K562 (cell line): Measurements from ENCODE around the gene CA7. TPM values are rescaled to one million over a fixed set of nuclear protein-coding genes. Genes with fewer than 3 reads are reported as not detected.

Source experiments
- CREB3L1 ChIP-seq: fragments of 450-650 bp; IDR thresholded peaks from 2 replicates; pipeline ENCODE4 v1.6.1; 2014; ENCODE audit warnings: low read depth, mild to moderate bottlenecking, moderate library complexity, borderline replicate concordance
- E2F3 ChIP-seq: fragments of 250-450 bp; sonication (Bioruptor Pico); IDR thresholded peaks from 2 replicates; pipeline ENCODE4 v1.4.0; 2020; ENCODE audit warnings: mild to moderate bottlenecking
- ESRRA ChIP-seq: fragments of 450-650 bp; IDR thresholded peaks from 2 replicates; pipeline ENCODE4 v1.6.1; 2014; ENCODE audit warnings: low read depth, mild to moderate bottlenecking, moderate library complexity, borderline replicate concordance
- FOXK1 ChIP-seq: sonication (generic); formaldehyde crosslinking; IDR thresholded peaks from 2 replicates; pipeline ENCODE4 v1.8.0; 2022; ENCODE audit warnings: missing genetic modification reagents, mild to moderate bottlenecking, borderline replicate concordance
- HMG20A ChIP-seq: fragments of 450-650 bp; formaldehyde crosslinking; conservative IDR thresholded peaks from 2 replicates; pipeline ENCODE4 v1.4.0; 2020; ENCODE audit warnings: mild to moderate bottlenecking, mixed read lengths
- IRF2 ChIP-seq: sonication (generic); formaldehyde crosslinking; IDR thresholded peaks from 2 replicates; pipeline ENCODE4 v1.8.1; 2022; ENCODE audit warnings: mild to moderate bottlenecking, missing genetic modification reagents
- KDM4B ChIP-seq, 2 experiments: fragments of 450-650 bp in 1 of 2; sonication (generic) in 1 of 2; IDR thresholded peaks; 2 replicates each; pipeline ENCODE4 v1.6.1; 2016 to 2017; ENCODE audit warnings: borderline replicate concordance in 2 of 2, antibody characterized with exemption in 1 of 2, low read depth in 1 of 2, mild to moderate bottlenecking in 1 of 2
- KLF13 ChIP-seq: fragments of 450-650 bp; IDR thresholded peaks from 2 replicates; pipeline ENCODE4 v1.6.1; 2016; ENCODE audit warnings: missing genetic modification characterization, low read depth, mild to moderate bottlenecking, missing compliant biosample characterization, moderate library complexity, borderline replicate concordance
- NR4A1 ChIP-seq, 2 experiments: fragments of 250-450 bp in 1 of 2; fragments of 450-650 bp in 1 of 2; sonication (Bioruptor Pico) in 1 of 2; IDR thresholded peaks; 2 replicates each; pipeline versions ENCODE4 v1.4.0 to v1.6.1; 2016 to 2020; ENCODE audit warnings: mild to moderate bottlenecking in 2 of 2, missing compliant biosample characterization in 1 of 2, missing genetic modification characterization in 1 of 2, moderate library complexity in 1 of 2
- TAF15 ChIP-seq: fragments of 200-400 bp; formaldehyde crosslinking; IDR thresholded peaks from 2 replicates; pipeline ENCODE4 v1.6.1; 2017; ENCODE audit warnings: mild to moderate bottlenecking, low read depth, low read length, moderate library complexity
- THAP7 ChIP-seq: fragments of 250-450 bp; sonication (Bioruptor Pico); IDR thresholded peaks from 2 replicates; pipeline ENCODE4 v1.5.0; 2021
- ZFP1 ChIP-seq: fragments of 450-650 bp; formaldehyde crosslinking; IDR thresholded peaks from 2 replicates; pipeline ENCODE4 v1.4.0; 2020; ENCODE audit warnings: mild to moderate bottlenecking, mixed read lengths
- ZFP91 ChIP-seq: sonication (generic); formaldehyde crosslinking; IDR thresholded peaks from 2 replicates; pipeline ENCODE4 v1.8.0; 2022; ENCODE audit warnings: mild to moderate bottlenecking, missing genetic modification reagents
- ZNF121 ChIP-seq: sonication (generic); formaldehyde crosslinking; conservative IDR thresholded peaks from 2 replicates; pipeline ENCODE4 v1.8.0; 2022; ENCODE audit warnings: missing genetic modification reagents
- ZNF263 ChIP-seq: sonication (generic); formaldehyde crosslinking; IDR thresholded peaks from 2 replicates; pipeline ENCODE4 v1.8.0; 2022; ENCODE audit warnings: mild to moderate bottlenecking, missing genetic modification reagents, borderline replicate concordance
- polyA plus RNA-seq, 8 experiments: library from polyadenylated mRNA; depleted of rRNA in 4 of 8; stranded (reverse) in 5 of 8; unstranded in 3 of 8; fragments of >200 nt; fragmentation: Nextera tagmentation in 2 of 8; fragmentation: Illumina TruSeq in 1 of 8; extraction: Ambion mirVana in 2 of 8; extraction: Trizol in 1 of 8; gene quantifications; 2 replicates each; pipeline versions ENCODE4 v1.2.1 to v1.2.3, GENCODE V29; 2011 to 2014; ENCODE audit warnings: inconsistent platforms in 1 of 8, missing spikeins in 1 of 8
- total RNA-seq, 7 experiments: library from RNA; depleted of rRNA in 6 of 7; stranded (reverse); fragments of >200 nt in 6 of 7; fragmentation: Illumina TruSeq in 2 of 7; extraction: Trizol in 2 of 7; gene quantifications; 2 replicates each; pipeline versions ENCODE4 v1.2.1 to v1.2.3, GENCODE V29; 2011 to 2021; ENCODE audit warnings: low replicate concordance in 1 of 7
- TF ChIP-seq, protein P1 (sequence below): fragments of 150-350 bp; conservative IDR thresholded peaks from 2 replicates; pipeline ENCODE4 v1.6.1; 2014; ENCODE audit warnings: low read length
- TF ChIP-seq, protein P2 (sequence below): sonication (generic); formaldehyde crosslinking; IDR thresholded peaks from 2 replicates; pipeline ENCODE4 v1.8.0; 2022; ENCODE audit warnings: mild to moderate bottlenecking, missing genetic modification reagents
- TF ChIP-seq, protein P3 (sequence below): sonication (generic); formaldehyde crosslinking; IDR thresholded peaks from 2 replicates; pipeline ENCODE4 v1.8.0; 2022; ENCODE audit warnings: mild to moderate bottlenecking, low read depth, missing genetic modification reagents

Gene CA7
- total and polyA plus RNA-seq, 9 of the 15 experiments (the other 6 are each of a cell fraction or from before 2014, with no cell fraction given), result 0.03 to 0.07 (median 0.05) TPM; not detected in 5

- TF ChIP-seq, protein P1, sequence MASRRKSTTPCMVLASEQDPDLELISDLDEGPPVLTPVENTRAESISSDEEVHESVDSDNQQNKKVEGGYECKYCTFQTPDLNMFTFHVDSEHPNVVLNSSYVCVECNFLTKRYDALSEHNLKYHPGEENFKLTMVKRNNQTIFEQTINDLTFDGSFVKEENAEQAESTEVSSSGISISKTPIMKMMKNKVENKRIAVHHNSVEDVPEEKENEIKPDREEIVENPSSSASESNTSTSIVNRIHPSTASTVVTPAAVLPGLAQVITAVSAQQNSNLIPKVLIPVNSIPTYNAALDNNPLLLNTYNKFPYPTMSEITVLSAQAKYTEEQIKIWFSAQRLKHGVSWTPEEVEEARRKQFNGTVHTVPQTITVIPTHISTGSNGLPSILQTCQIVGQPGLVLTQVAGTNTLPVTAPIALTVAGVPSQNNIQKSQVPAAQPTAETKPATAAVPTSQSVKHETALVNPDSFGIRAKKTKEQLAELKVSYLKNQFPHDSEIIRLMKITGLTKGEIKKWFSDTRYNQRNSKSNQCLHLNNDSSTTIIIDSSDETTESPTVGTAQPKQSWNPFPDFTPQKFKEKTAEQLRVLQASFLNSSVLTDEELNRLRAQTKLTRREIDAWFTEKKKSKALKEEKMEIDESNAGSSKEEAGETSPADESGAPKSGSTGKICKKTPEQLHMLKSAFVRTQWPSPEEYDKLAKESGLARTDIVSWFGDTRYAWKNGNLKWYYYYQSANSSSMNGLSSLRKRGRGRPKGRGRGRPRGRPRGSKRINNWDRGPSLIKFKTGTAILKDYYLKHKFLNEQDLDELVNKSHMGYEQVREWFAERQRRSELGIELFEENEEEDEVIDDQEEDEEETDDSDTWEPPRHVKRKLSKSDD, result no peak
- TF ChIP-seq FOXK1 (CRISPR knock-in tag) (peak; percentile 82; the same call in 1 of the 2 replicates), THAP7 (no peak), CREB3L1 (peak; percentile 68; the same call in 1 of the 2 replicates), ESRRA (peak; percentile 89), E2F3 (CRISPR knock-in tag) (no peak), ZFP1 (CRISPR knock-in tag) (no peak), ZNF263 (peak; percentile 99), KDM4B (IDR thresholded peaks at IDR 0.05; ENCODE audit: borderline replicate concordance in 2 of 2, low read depth in 1 of 2) (no peak), TAF15 (no peak), NR4A1 (CRISPR knock-in tag; IDR thresholded peaks at IDR 0.05) (no peak), NR4A1 (tag; IDR thresholded peaks at IDR 0.05) (peak; percentile 49; the same call in 1 of the 2 replicates), ZNF121 (no peak), KLF13 (tag) (peak; percentile 77; the same call in 1 of the 2 replicates), ZFP91 (no peak), IRF2 (CRISPR knock-in tag) (no peak), HMG20A (no peak)
- TF ChIP-seq, protein P2, sequence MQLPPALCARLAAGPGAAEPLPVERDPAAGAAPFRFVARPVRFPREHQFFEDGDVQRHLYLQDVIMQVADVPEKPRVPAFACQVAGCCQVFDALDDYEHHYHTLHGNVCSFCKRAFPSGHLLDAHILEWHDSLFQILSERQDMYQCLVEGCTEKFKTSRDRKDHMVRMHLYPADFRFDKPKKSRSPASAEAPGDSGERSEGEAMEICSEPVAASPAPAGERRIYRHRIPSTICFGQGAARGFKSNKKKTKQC (CRISPR knock-in tag), result peak; percentile 78
- TF ChIP-seq, protein P3, sequence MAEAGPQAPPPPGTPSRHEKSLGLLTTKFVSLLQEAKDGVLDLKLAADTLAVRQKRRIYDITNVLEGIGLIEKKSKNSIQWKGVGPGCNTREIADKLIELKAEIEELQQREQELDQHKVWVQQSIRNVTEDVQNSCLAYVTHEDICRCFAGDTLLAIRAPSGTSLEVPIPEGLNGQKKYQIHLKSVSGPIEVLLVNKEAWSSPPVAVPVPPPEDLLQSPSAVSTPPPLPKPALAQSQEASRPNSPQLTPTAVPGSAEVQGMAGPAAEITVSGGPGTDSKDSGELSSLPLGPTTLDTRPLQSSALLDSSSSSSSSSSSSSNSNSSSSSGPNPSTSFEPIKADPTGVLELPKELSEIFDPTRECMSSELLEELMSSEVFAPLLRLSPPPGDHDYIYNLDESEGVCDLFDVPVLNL (CRISPR knock-in tag), result no peak
These were observed 28.9 kb downstream of the CA7 start (continued) for GRCh38 chr16:66872943-66873684.
